ENCODE data around the gene RARS1. TPM values are rescaled to one million over a fixed set of nuclear protein-coding genes. Genes with fewer than 3 reads are reported as not detected.

Gene RARS1
- total RNA-seq, 1 donor from 2014 or later: 139 TPM

GRCh38 chr5:168457542-168457941 is 28.7 kb upstream of the RARS1 start:
- H3K9me3 Mint-ChIP-seq (ENCODE audit: unreplicated experiment): no peaks in the 10 kb centered on the region
- no peak overlapping the region for H3K4me3 Mint-ChIP-seq (ENCODE audit: unreplicated experiment)

GRCh38 chr5:168460606-168461005 is 25.7 kb upstream of the RARS1 start:
- DNase-seq (ENCODE audit: low read depth) (no peak), FAIRE-seq (no peak)
- H3K27me3 ChIP-seq (ENCODE audit: insufficient read depth, low read length): no peaks in the 10 kb centered on the region
- H3K9me3 ChIP-seq (ENCODE audit: insufficient read depth, low read depth, low read length): no peaks in the 10 kb centered on the region
- H3K4me3 Mint-ChIP-seq (ENCODE audit: unreplicated experiment): no peak overlapping the region
- no peaks in the 10 kb centered on the region for H3K4me1 ChIP-seq (ENCODE audit: insufficient read depth, low read length)
- H3K9me3 Mint-ChIP-seq (ENCODE audit: unreplicated experiment): no peaks in the 10 kb centered on the region
- TF ChIP-seq CTCF (IDR thresholded peaks at IDR 0.05; ENCODE audit: insufficient read depth, low read depth, low read length) (no peak), EZH2 (IDR thresholded peaks at IDR 0.05; ENCODE audit: insufficient read depth, low read length) (no peak)
- H3K4me2 ChIP-seq (ENCODE audit: low read length): no peak overlapping the region
- no peak overlapping the region for H2AFZ ChIP-seq (ENCODE audit: low read depth, low read length)
- H3K79me2 ChIP-seq (ENCODE audit: insufficient read depth, low read length): no peaks in the 10 kb centered on the region
- H3K36me3 ChIP-seq (ENCODE audit: insufficient read depth, low read length): peaks cover 2% of the 10 kb centered on the region
- no peak overlapping the region for H3K27ac Mint-ChIP-seq (ENCODE audit: unreplicated experiment)
- no peak overlapping the region for H3K9ac ChIP-seq (ENCODE audit: low read length)
- H4K20me1 ChIP-seq (ENCODE audit: insufficient read depth, low read length): no peaks in the 10 kb centered on the region
- no peak overlapping the region for H3K27ac ChIP-seq (ENCODE audit: low read depth, low read length)
- H3K27me3 Mint-ChIP-seq (ENCODE audit: low read depth, unreplicated experiment): no peaks in the 10 kb centered on the region
- peaks cover 4% of the 10 kb centered on the region for H3K4me1 Mint-ChIP-seq (ENCODE audit: low read depth, unreplicated experiment)
- peaks cover 26% of the 10 kb centered on the region for H3K36me3 Mint-ChIP-seq (ENCODE audit: low read depth, unreplicated experiment)
- H3K4me3 ChIP-seq (ENCODE audit: insufficient read depth, low read depth, low read length): no peak overlapping the region

More at GRCh38 chr5:168457542-168457941, 28.7 kb upstream of the RARS1 start:
- H4K20me1 ChIP-seq (ENCODE audit: insufficient read depth, low read length): no peaks in the 10 kb centered on the region
- H3K27me3 ChIP-seq (ENCODE audit: insufficient read depth, low read length): no peaks in the 10 kb centered on the region
- H3K4me1 ChIP-seq (ENCODE audit: insufficient read depth, low read length): no peaks in the 10 kb centered on the region
- DNase-seq (ENCODE audit: low read depth): no peak
- no peaks in the 10 kb centered on the region for H3K9me3 ChIP-seq (ENCODE audit: insufficient read depth, low read depth, low read length)
- H3K36me3 Mint-ChIP-seq (ENCODE audit: low read depth, unreplicated experiment): peaks cover 24% of the 10 kb centered on the region
- H3K27ac Mint-ChIP-seq (ENCODE audit: unreplicated experiment): no peak overlapping the region
- peaks cover 4% of the 10 kb centered on the region for H3K4me1 Mint-ChIP-seq (ENCODE audit: low read depth, unreplicated experiment)
- no peaks in the 10 kb centered on the region for H3K27me3 Mint-ChIP-seq (ENCODE audit: low read depth, unreplicated experiment)
- no peak overlapping the region for H3K4me3 ChIP-seq (ENCODE audit: insufficient read depth, low read depth, low read length)
- no peak for TF ChIP-seq EZH2 (IDR thresholded peaks at IDR 0.05; ENCODE audit: insufficient read depth, low read length)
- TF ChIP-seq CTCF (IDR thresholded peaks at IDR 0.05; ENCODE audit: insufficient read depth, low read depth, low read length): no peak
- H3K4me2 ChIP-seq (ENCODE audit: low read length): no peak overlapping the region
- no peak overlapping the region for H3K9ac ChIP-seq (ENCODE audit: low read length)
- FAIRE-seq: no peak
- H3K27ac ChIP-seq (ENCODE audit: low read depth, low read length): no peak overlapping the region
- H3K79me2 ChIP-seq (ENCODE audit: insufficient read depth, low read length): no peaks in the 10 kb centered on the region
- no peak overlapping the region for H2AFZ ChIP-seq (ENCODE audit: low read depth, low read length)
- peaks cover 2% of the 10 kb centered on the region for H3K36me3 ChIP-seq (ENCODE audit: insufficient read depth, low read length)

GRCh38 chr5:168463081-168463480 is 23.2 kb upstream of the RARS1 start:
- Histone ChIP-seq H3K79me2 (ENCODE audit: insufficient read depth, low read length) (no peaks in the 10 kb centered on the region), H3K4me1 (ENCODE audit: insufficient read depth, low read length) (no peaks in the 10 kb centered on the region), H3K4me3 (ENCODE audit: insufficient read depth, low read depth, low read length) (no peak overlapping the region), H4K20me1 (ENCODE audit: insufficient read depth, low read length) (no peaks in the 10 kb centered on the region), H2AFZ (ENCODE audit: low read depth, low read length) (no peak overlapping the region), H3K9ac (ENCODE audit: low read length) (no peak overlapping the region), H3K27me3 (ENCODE audit: insufficient read depth, low read length) (no peaks in the 10 kb centered on the region), H3K9me3 (ENCODE audit: insufficient read depth, low read depth, low read length) (no peaks in the 10 kb centered on the region), H3K27ac (ENCODE audit: low read depth, low read length) (no peak overlapping the region), H3K36me3 (ENCODE audit: insufficient read depth, low read length) (no peaks in the 10 kb centered on the region), H3K4me2 (ENCODE audit: low read length) (no peak overlapping the region)
- FAIRE-seq: no peak
- DNase-seq (ENCODE audit: low read depth): no peak
- no peak for TF ChIP-seq EZH2 (IDR thresholded peaks at IDR 0.05; ENCODE audit: insufficient read depth, low read length)
- TF ChIP-seq CTCF (IDR thresholded peaks at IDR 0.05; ENCODE audit: insufficient read depth, low read depth, low read length): no peak
- Mint-ChIP-seq H3K4me1 (ENCODE audit: low read depth, unreplicated experiment) (no peaks in the 10 kb centered on the region), H3K27me3 (ENCODE audit: low read depth, unreplicated experiment) (no peaks in the 10 kb centered on the region), H3K36me3 (ENCODE audit: low read depth, unreplicated experiment) (peaks cover 19% of the 10 kb centered on the region), H3K27ac (ENCODE audit: unreplicated experiment) (no peak overlapping the region), H3K4me3 (ENCODE audit: unreplicated experiment) (no peak overlapping the region), H3K9me3 (ENCODE audit: unreplicated experiment) (no peaks in the 10 kb centered on the region)
